Kidney capillary endothelial cell (primary cell): Measurements from ENCODE around the gene RIMBP2.
"Not testable (repeated sequence)": the region's sequence is repeated elsewhere in the genome, so short reads cannot be mapped to it uniquely, and the experiment has no call there.

Experiments used
- DNase-seq: peaks from one replicate; pipeline ENCODE4 v3.0.0-alpha.2; 2018; ENCODE audit warnings: low spot score

The RIMBP2 gene

GRCh38 chr12:130705178-130705822, 10.8 kb downstream of the RIMBP2 start:
- no peak for DNase-seq

- no peak for DNase-seq
Measured at GRCh38 chr12:130704606-130705005, 11.5 kb downstream of the RIMBP2 start.

GRCh38 chr12:130703733-130704375, 12.2 kb downstream of the RIMBP2 start:
- DNase-seq: no peak

GRCh38 chr12:130702966-130703732, 12.9 kb downstream of the RIMBP2 start:
- no peak for DNase-seq

GRCh38 chr12:130701402-130701744, 14.7 kb downstream of the RIMBP2 start:
- no peak for DNase-seq

GRCh38 chr12:130700492-130701401, 15.4 kb downstream of the RIMBP2 start:
- no peak for DNase-seq

- DNase-seq: no peak
Measured at GRCh38 chr12:130698106-130698505, 18.0 kb downstream of the RIMBP2 start.

GRCh38 chr12:130696379-130697100, 19.6 kb downstream of the RIMBP2 start:
- DNase-seq: no peak

GRCh38 chr12:130695061-130695460, 21.0 kb downstream of the RIMBP2 start:
- DNase-seq: no peak

- no peak for DNase-seq
Measured at GRCh38 chr12:130689408-130690405, 26.4 kb downstream of the RIMBP2 start.

GRCh38 chr12:130688999-130689398, 27.1 kb downstream of the RIMBP2 start:
- not testable (repeated sequence) for DNase-seq

GRCh38 chr12:130687796-130688778, 28.0 kb downstream of the RIMBP2 start:
- DNase-seq: no peak

- DNase-seq: no peak
Measured at GRCh38 chr12:130687190-130687589, 28.9 kb downstream of the RIMBP2 start.

- DNase-seq: no peak
Measured at GRCh38 chr12:130686511-130686991, 29.5 kb downstream of the RIMBP2 start.

GRCh38 chr12:130685850-130686249, 30.2 kb downstream of the RIMBP2 start:
- DNase-seq: no peak

GRCh38 chr12:130685250-130685787, 30.8 kb downstream of the RIMBP2 start:
- DNase-seq: no peak

GRCh38 chr12:130683811-130684210, 32.3 kb downstream of the RIMBP2 start:
- no peak for DNase-seq

- no peak for DNase-seq
Measured at GRCh38 chr12:130683080-130683479, 33.0 kb downstream of the RIMBP2 start.
